Left renal cortex interstitium (tissue), 4 donors: Measurements from ENCODE around the gene FAM13B. TPM values are rescaled to one million over a fixed set of nuclear protein-coding genes. Genes with fewer than 3 reads are reported as not detected.
"Not testable (repeated sequence)": the region's sequence is repeated elsewhere in the genome, so short reads cannot be mapped to it uniquely, and the experiment has no call there.

Experiments used
- DNase-seq, 4 donors: peaks; one replicate each; pipeline ENCODE4 v3.0.0-alpha.2; 2013; ENCODE audit warnings: low read depth in 4 of 4, low spot score in 2 of 4, missing footprints in 1 of 4
- polyA plus RNA-seq, 4 donors: library from polyadenylated mRNA; unstranded; fragments of 120-200 nt; gene quantifications; one replicate each; pipeline ENCODE4 v1.2.1, GENCODE V29; 2013; ENCODE audit not compliant: insufficient read length in 4 of 4

The FAM13B gene
- 10 to 100 TPM; 49.0 to 63.4 (median 52.1) TPM for polyA plus RNA-seq

GRCh38 chr5:138032572-138033385 lies at the start of gene FAM13B:
Gene FAM13B, minus strand, starts transcription at chr5:138033079. Its CDS starts 13,968 bp downstream, at chr5:138019111.
- DNase-seq = peak; percentile 46 to 69 (median 60)

GRCh38 chr5:138082033-138082432 lies 49.2 kb upstream of the FAM13B start:
- no peak for DNase-seq

GRCh38 chr5:138078006-138078643 lies 45.2 kb upstream of the FAM13B start:
- DNase-seq = no peak

GRCh38 chr5:138077064-138077696 lies 44.3 kb upstream of the FAM13B start:
- DNase-seq = peak; percentile 24 to 58 (median 28)

GRCh38 chr5:138070026-138070425 lies 37.1 kb upstream of the FAM13B start:
- DNase-seq = not testable (repeated sequence)

- no peak for DNase-seq
Measured at GRCh38 chr5:138068742-138069600, 36.1 kb upstream of the FAM13B start.

GRCh38 chr5:138067945-138068344 lies 35.1 kb upstream of the FAM13B start:
- no peak for DNase-seq

- DNase-seq = no peak
Measured at GRCh38 chr5:138065102-138065501, 32.2 kb upstream of the FAM13B start.

- DNase-seq = no peak
Measured at GRCh38 chr5:138064526-138064925, 31.6 kb upstream of the FAM13B start.

- no peak for DNase-seq
Measured at GRCh38 chr5:138054847-138055558, 22.1 kb upstream of the FAM13B start.

GRCh38 chr5:138054206-138054605 lies 21.3 kb upstream of the FAM13B start:
- no peak for DNase-seq

- no peak for DNase-seq
Measured at GRCh38 chr5:138053554-138053953, 20.7 kb upstream of the FAM13B start.

GRCh38 chr5:138052718-138053117 lies 19.8 kb upstream of the FAM13B start:
- not testable (repeated sequence) for DNase-seq

- DNase-seq = no peak
Measured at GRCh38 chr5:138051441-138052296, 18.8 kb upstream of the FAM13B start.

- DNase-seq = not testable (repeated sequence)
Measured at GRCh38 chr5:138045283-138045682, 12.4 kb upstream of the FAM13B start.

- DNase-seq = no peak
Measured at GRCh38 chr5:138038826-138039225, 5.9 kb upstream of the FAM13B start.

- DNase-seq = no peak
Measured at GRCh38 chr5:138037907-138038633, 5.2 kb upstream of the FAM13B start.

- no peak for DNase-seq
Measured at GRCh38 chr5:138037271-138037670, 4.4 kb upstream of the FAM13B start.
